ENCODE data around the gene MICAL3.

MICAL3 gene

DNA sequence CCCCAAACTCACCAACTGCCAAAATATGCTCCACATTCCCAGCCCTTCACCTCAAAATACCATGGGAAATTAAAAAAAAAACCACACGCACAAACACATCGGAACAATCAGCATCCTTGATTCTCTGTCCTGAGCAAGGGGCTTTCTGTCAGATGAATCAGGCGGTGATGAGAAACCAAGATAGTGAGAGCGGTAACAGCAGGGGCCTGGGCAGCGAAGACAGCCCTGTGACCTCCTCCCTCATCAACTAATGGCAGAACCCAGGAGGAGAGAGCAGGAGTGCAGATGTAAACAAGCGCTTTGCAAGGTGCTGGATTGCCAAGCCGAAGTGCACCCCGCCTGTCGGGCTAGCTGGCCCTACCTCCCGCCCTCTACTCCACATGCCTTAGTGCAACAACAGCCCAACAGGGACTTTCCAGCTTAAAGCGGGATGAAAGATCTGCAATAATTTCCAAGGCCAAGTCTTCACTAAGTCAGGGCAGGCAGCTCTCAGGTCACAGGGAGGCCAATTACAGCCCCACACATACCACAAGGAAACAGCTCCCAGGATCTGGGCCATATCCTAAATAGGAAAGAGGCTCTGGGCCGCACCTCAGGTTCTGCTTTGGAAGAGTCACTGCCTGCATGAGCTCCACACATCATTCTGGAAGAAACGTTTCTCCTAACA lies 177.9 kb downstream of the MICAL3 start:
- H3K4me3 ChIP-seq (ENCODE audit: insufficient read length, low read depth): no peak overlapping the region
- no peak for DNase-seq (ENCODE audit: low read depth, low spot score)
- H3K36me3 ChIP-seq (ENCODE audit: insufficient read depth, insufficient read length, low read length): peaks cover 30% of the 10 kb centered on the region
- TF ChIP-seq SUZ12 (IDR thresholded peaks at IDR 0.05; ENCODE audit: extremely low read depth, insufficient read depth, insufficient read length) (no peak), ZNF274 (IDR thresholded peaks at IDR 0.05; ENCODE audit: low read depth, low read length) (no peak), YY1 (IDR thresholded peaks at IDR 0.05; ENCODE audit: insufficient read depth, insufficient read length) (no peak)
- no peaks in the 10 kb centered on the region for H3K27me3 ChIP-seq (ENCODE audit: insufficient read depth, insufficient read length)
- H3K9me3 ChIP-seq (ENCODE audit: insufficient read depth, low read length): no peaks in the 10 kb centered on the region
- peaks cover 5% of the 10 kb centered on the region for H3K4me1 ChIP-seq (ENCODE audit: insufficient read depth, insufficient read length)
- H3K9ac ChIP-seq (ENCODE audit: insufficient read length, low read depth): no peak overlapping the region

DNA sequence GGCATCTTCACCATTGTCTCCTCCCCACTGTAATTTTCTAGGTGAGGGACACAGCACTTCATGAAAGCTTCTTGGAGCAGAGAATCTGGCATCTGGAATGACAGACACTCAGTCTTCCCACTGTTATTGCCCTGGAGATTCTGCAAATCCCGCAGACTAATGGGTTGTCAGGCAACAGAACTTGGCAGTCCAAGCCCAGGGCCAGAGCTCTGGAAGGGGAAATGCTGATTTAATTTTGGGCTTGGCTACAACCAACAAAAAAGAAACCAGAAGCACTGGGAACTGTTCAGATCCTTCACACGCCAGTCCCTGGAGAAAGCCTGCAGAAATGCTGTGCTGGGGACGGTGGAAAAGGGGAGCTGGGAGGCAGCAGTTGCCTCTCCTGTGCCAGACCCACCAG lies 178.6 kb downstream of the MICAL3 start:
- no peaks in the 10 kb centered on the region for H3K9me3 ChIP-seq (ENCODE audit: insufficient read depth, low read length)
- no peak for DNase-seq (ENCODE audit: low read depth, low spot score)
- no peak overlapping the region for H3K9ac ChIP-seq (ENCODE audit: insufficient read length, low read depth)
- TF ChIP-seq ZNF274 (IDR thresholded peaks at IDR 0.05; ENCODE audit: low read depth, low read length) (no peak), YY1 (IDR thresholded peaks at IDR 0.05; ENCODE audit: insufficient read depth, insufficient read length) (no peak), SUZ12 (IDR thresholded peaks at IDR 0.05; ENCODE audit: extremely low read depth, insufficient read depth, insufficient read length) (no peak)
- H3K4me3 ChIP-seq (ENCODE audit: insufficient read length, low read depth): no peak overlapping the region
- peaks cover 5% of the 10 kb centered on the region for H3K4me1 ChIP-seq (ENCODE audit: insufficient read depth, insufficient read length)
- H3K27me3 ChIP-seq (ENCODE audit: insufficient read depth, insufficient read length): no peaks in the 10 kb centered on the region
- H3K36me3 ChIP-seq (ENCODE audit: insufficient read depth, insufficient read length, low read length): peaks cover 33% of the 10 kb centered on the region

DNA sequence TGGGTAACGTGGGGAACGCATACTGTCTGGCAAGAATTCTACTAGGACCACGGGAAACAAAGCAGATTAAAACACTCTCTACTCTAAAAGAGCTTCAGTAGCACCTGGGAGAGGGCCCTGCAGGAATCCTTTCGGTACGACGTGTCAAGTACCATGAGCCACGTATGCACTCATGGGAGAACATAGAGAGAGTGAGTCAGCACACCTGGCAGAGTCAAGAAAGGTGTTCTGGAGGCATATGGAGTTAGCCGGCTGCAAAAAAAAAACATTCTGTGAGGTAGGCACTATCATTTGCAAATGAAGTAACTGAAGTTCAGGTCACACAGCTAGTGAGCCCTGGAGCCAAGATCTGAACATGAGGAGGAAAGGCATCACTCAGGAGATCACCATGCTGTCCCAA lies 179.0 kb downstream of the MICAL3 start:
- H3K36me3 ChIP-seq (ENCODE audit: insufficient read depth, insufficient read length, low read length): peaks cover 37% of the 10 kb centered on the region
- TF ChIP-seq ZNF274 (IDR thresholded peaks at IDR 0.05; ENCODE audit: low read depth, low read length) (no peak), YY1 (IDR thresholded peaks at IDR 0.05; ENCODE audit: insufficient read depth, insufficient read length) (no peak), SUZ12 (IDR thresholded peaks at IDR 0.05; ENCODE audit: extremely low read depth, insufficient read depth, insufficient read length) (no peak)
- peaks cover 5% of the 10 kb centered on the region for H3K4me1 ChIP-seq (ENCODE audit: insufficient read depth, insufficient read length)
- no peaks in the 10 kb centered on the region for H3K9me3 ChIP-seq (ENCODE audit: insufficient read depth, low read length)
- DNase-seq (ENCODE audit: low read depth, low spot score): no peak
- no peak overlapping the region for H3K4me3 ChIP-seq (ENCODE audit: insufficient read length, low read depth)
- no peak overlapping the region for H3K9ac ChIP-seq (ENCODE audit: insufficient read length, low read depth)
- H3K27me3 ChIP-seq (ENCODE audit: insufficient read depth, insufficient read length): no peaks in the 10 kb centered on the region

DNA sequence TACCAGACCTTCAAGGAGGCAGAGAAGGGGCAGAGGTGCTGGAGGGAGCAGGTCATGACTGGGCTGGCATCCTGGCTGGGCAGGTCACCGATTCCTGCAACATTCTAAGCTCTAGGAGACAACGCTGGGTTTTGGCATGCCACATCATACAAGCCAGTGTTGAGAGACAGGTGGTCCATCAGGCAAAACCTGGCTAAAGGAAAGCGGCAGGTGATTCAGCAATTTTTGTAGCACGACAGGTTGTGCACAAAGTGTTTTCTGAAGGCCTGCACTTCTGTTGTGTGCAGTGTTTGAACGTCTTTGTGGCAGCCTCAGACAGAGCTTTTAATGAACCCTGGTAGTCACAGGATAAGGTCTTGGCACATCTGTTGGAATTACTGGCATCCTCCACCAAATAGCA lies 180.2 kb downstream of the MICAL3 start:
- Histone ChIP-seq H3K4me1 (ENCODE audit: insufficient read depth, insufficient read length) (peaks cover 5% of the 10 kb centered on the region), H3K27me3 (ENCODE audit: insufficient read depth, insufficient read length) (no peaks in the 10 kb centered on the region), H3K9me3 (ENCODE audit: insufficient read depth, low read length) (no peaks in the 10 kb centered on the region), H3K4me3 (ENCODE audit: insufficient read length, low read depth) (no peak overlapping the region), H3K36me3 (ENCODE audit: insufficient read depth, insufficient read length, low read length) (peaks cover 38% of the 10 kb centered on the region), H3K9ac (ENCODE audit: insufficient read length, low read depth) (no peak overlapping the region)
- no peak for DNase-seq (ENCODE audit: low read depth, low spot score)
- TF ChIP-seq ZNF274 (IDR thresholded peaks at IDR 0.05; ENCODE audit: low read depth, low read length) (no peak), SUZ12 (IDR thresholded peaks at IDR 0.05; ENCODE audit: extremely low read depth, insufficient read depth, insufficient read length) (no peak), YY1 (IDR thresholded peaks at IDR 0.05; ENCODE audit: insufficient read depth, insufficient read length) (no peak)

DNA sequence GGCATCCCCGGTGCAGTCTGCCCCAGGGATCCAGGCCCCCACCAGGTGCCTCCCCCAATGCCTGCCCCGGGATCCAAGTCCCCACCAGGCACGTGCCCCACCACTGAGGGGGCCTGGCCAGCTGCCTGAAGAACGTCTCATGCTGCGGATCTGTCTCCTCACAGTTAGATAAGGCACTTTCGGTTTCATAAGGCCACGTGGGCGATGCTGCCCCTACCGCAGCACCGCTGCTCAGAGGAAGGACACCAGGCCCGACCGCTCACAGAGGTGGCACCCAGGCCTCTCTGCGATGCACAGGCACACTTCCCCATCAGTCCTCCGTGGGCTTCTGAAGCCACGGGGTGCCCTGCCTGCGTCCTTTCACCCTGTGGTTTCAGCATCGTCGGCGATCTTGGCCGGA lies 182.0 kb downstream of the MICAL3 start:
- H3K9me3 ChIP-seq (ENCODE audit: insufficient read depth, low read length): no peaks in the 10 kb centered on the region
- TF ChIP-seq SUZ12 (IDR thresholded peaks at IDR 0.05; ENCODE audit: extremely low read depth, insufficient read depth, insufficient read length): no peak
- no peak for TF ChIP-seq YY1 (IDR thresholded peaks at IDR 0.05; ENCODE audit: insufficient read depth, insufficient read length)
- no peak for TF ChIP-seq ZNF274 (IDR thresholded peaks at IDR 0.05; ENCODE audit: low read depth, low read length)
- H3K4me1 ChIP-seq (ENCODE audit: insufficient read depth, insufficient read length): peaks cover 10% of the 10 kb centered on the region
- H3K9ac ChIP-seq (ENCODE audit: insufficient read length, low read depth): no peak overlapping the region
- H3K4me3 ChIP-seq (ENCODE audit: insufficient read length, low read depth): no peak overlapping the region
- no peaks in the 10 kb centered on the region for H3K27me3 ChIP-seq (ENCODE audit: insufficient read depth, insufficient read length)
- DNase-seq (ENCODE audit: low read depth, low spot score): no peak
- H3K36me3 ChIP-seq (ENCODE audit: insufficient read depth, insufficient read length, low read length): peaks cover 42% of the 10 kb centered on the region

DNA sequence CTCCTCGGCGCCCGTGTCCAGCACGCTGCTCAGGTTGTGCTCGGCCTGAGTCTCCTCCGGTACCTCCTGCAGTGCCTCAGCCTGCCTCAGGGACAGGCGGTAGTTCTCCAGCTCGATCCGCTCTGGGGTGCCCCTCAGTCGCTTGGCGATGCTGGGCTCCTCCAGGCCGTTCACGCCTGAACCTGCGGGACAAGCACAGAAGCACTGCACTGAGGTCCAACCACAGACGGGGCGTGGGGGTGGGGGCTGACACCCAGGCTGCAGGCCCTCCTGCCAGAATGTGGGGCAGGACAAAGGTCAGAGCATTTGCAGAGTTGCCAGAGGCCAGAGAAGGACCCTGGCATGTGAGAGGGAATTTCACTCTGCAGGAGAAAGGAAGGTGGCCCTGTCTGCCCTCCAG lies 182.5 kb downstream of the MICAL3 start:
- Histone ChIP-seq H3K9me3 (ENCODE audit: insufficient read depth, low read length) (no peaks in the 10 kb centered on the region), H3K4me1 (ENCODE audit: insufficient read depth, insufficient read length) (peaks cover 8% of the 10 kb centered on the region), H3K36me3 (ENCODE audit: insufficient read depth, insufficient read length, low read length) (peaks cover 46% of the 10 kb centered on the region), H3K27me3 (ENCODE audit: insufficient read depth, insufficient read length) (no peaks in the 10 kb centered on the region), H3K4me3 (ENCODE audit: insufficient read length, low read depth) (no peak overlapping the region), H3K9ac (ENCODE audit: insufficient read length, low read depth) (no peak overlapping the region)
- TF ChIP-seq ZNF274 (IDR thresholded peaks at IDR 0.05; ENCODE audit: low read depth, low read length) (no peak), SUZ12 (IDR thresholded peaks at IDR 0.05; ENCODE audit: extremely low read depth, insufficient read depth, insufficient read length) (no peak), YY1 (IDR thresholded peaks at IDR 0.05; ENCODE audit: insufficient read depth, insufficient read length) (no peak)
- DNase-seq (ENCODE audit: low read depth, low spot score): no peak

DNA sequence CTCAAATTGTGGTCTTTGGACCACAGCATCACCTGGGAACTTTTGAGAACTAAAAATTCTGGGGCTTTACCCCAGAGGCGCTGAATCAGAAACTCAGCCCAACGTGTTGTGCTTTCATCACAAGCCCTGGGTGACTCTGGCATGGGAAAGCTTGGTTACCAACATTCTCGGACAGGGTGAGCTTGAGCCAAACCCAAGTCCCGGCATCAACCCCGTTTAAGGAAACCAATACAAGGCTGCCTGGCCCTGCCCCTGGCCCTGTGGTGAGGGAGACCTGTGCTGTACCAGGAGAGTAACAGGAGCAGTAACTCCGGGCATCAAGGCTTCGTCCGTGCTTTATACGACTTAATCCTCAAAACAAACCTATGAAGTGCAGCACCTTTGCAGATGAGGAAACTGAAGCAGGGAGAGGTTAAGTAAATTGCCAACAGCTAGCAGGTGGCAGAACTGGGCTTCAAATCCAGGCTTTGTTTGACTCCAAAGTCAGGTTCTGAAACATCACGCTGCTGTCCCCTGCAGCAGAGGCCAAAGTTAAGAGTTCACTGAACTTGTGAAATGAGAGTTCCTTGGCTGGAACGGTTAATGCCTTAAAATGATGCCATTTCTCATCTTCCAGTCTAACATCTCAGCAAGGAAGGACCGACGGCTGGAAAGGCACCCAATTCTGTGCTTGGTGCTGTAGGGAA lies 186.0 kb downstream of the MICAL3 start:
- Histone ChIP-seq H3K27me3 (ENCODE audit: insufficient read depth, insufficient read length) (no peaks in the 10 kb centered on the region), H3K9me3 (ENCODE audit: insufficient read depth, low read length) (no peaks in the 10 kb centered on the region), H3K4me1 (ENCODE audit: insufficient read depth, insufficient read length) (peaks cover 12% of the 10 kb centered on the region), H3K4me3 (ENCODE audit: insufficient read length, low read depth) (no peak overlapping the region), H3K36me3 (ENCODE audit: insufficient read depth, insufficient read length, low read length) (peaks cover 57% of the 10 kb centered on the region), H3K9ac (ENCODE audit: insufficient read length, low read depth) (no peak overlapping the region)
- TF ChIP-seq YY1 (IDR thresholded peaks at IDR 0.05; ENCODE audit: insufficient read depth, insufficient read length) (no peak), ZNF274 (IDR thresholded peaks at IDR 0.05; ENCODE audit: low read depth, low read length) (no peak), SUZ12 (IDR thresholded peaks at IDR 0.05; ENCODE audit: extremely low read depth, insufficient read depth, insufficient read length) (no peak)
- DNase-seq (ENCODE audit: low read depth, low spot score): no peak

Measured in NT2/D1 (cell line).